ENCODE data around the gene WFS1. TPM values are rescaled to one million over a fixed set of nuclear protein-coding genes. Genes with fewer than 3 reads are reported as not detected.

Gene WFS1
- total and polyA plus RNA-seq, 9 of the 15 experiments (the other 6 are each of a cell fraction or from before 2014, with no cell fraction given): 0.01 to 0.29 (median 0.03) TPM; not detected in 5

- Histone ChIP-seq H3K27ac (ENCODE audit: extremely low read depth, low read depth, low read length) (no peak overlapping the region), H3K27me3 (ENCODE audit: control insufficient read depth in 2 of 2, insufficient read depth in 2 of 2, low read length in 2 of 2) (peaks cover 0 to 27% of the 10 kb centered on the region in 2 experiments; a peak in 3 of 5 replicates), H3K9ac (ENCODE audit: insufficient read depth in 1 of 2, low read depth in 2 of 2, low read length in 2 of 2) (no peak overlapping the region), H4K20me1 (replicated peaks; ENCODE audit: control insufficient read depth, insufficient read depth, low read length) (no peaks in the 10 kb centered on the region; the same call in 1 of the 2 replicates), H3K36me3 (ENCODE audit: control insufficient read depth, insufficient read depth, low read length) (no peaks in the 10 kb centered on the region), H3K9me3 (replicated peaks; ENCODE audit: control insufficient read depth, insufficient read depth, low read depth, low read length) (no peaks in the 10 kb centered on the region), H3K4me2 (ENCODE audit: insufficient read depth, low read length) (peak overlapping the region; percentile 31; the same call in 1 of the 2 replicates), H3K4me1 (replicated peaks in 1 of 2; ENCODE audit: control insufficient read depth in 2 of 2, insufficient read depth in 2 of 2, low read length in 2 of 2) (peaks cover 0 to 16% of the 10 kb centered on the region in 2 experiments; a peak in 2 of 5 replicates), H3K9me1 (ENCODE audit: control insufficient read depth, insufficient read depth, low read length) (peaks cover 4% of the 10 kb centered on the region), H3K4me3 (no peak overlapping the region), H3K79me2 (ENCODE audit: control insufficient read depth, insufficient read depth, low read length) (no peaks in the 10 kb centered on the region), H2AFZ (ENCODE audit: low read depth, low read length) (no peak overlapping the region)
- ChIA-PET POLR2A (interaction anchor here (0.9 kb wide), 1 partner anchor 15 kb away, joined by 6 read pairs; no protein-coding TSS in a partner anchor), CTCF (ENCODE audit: low intra/inter-chr PET ratio) (interaction anchor here (0.8 to 1.0 kb wide), 2 partner anchors 57 to 59 kb away, joined by 3 to 5 read pairs; no protein-coding TSS in a partner anchor)
- WGBS (ENCODE audit: insufficient coverage, low coverage, missing lambda C conversion rate): 13% methylated on average over 24 of the region's 32 CpGs
- no peak for FAIRE-seq
- in situ Hi-C loops (cut with MboI) (no loop called here), intact Hi-C loops (cut with micrococcal nuclease) (no loop called here)
- no peak for ATAC-seq
- TF ChIP-seq TEAD4 (IDR thresholded peaks at IDR 0.05; ENCODE audit: low read length) (no peak), TEAD4 (CRISPR knock-in tag; IDR thresholded peaks at IDR 0.05; ENCODE audit: borderline replicate concordance) (no peak), PHB (CRISPR knock-in tag; IDR thresholded peaks at IDR 0.05) (no peak), MED1 (CRISPR knock-in tag; IDR thresholded peaks at IDR 0.05; ENCODE audit: borderline replicate concordance) (no peak), PPARD (CRISPR knock-in tag; IDR thresholded peaks at IDR 0.05) (no peak)
- no peak for DNase-seq (ENCODE audit: extremely low read depth in 1 of 4, low spot score in 3 of 4)
- BruUV-seq (replicated peaks): no TSS peak
These were observed 717 bp upstream of the WFS1 start for GRCh38 chr4:6268650-6269615.

Measured in K562 (cell line).